NCI-H226 (cell line): ENCODE results near the gene KRT35.

Experiments
- DNase-seq: peaks from one replicate; pipeline ENCODE4 v3.0.0-alpha.2; 2015

Gene KRT35

GRCh38 chr17:41511116-41511515, 30.2 kb upstream of the KRT35 start:
- no peak for DNase-seq

GRCh38 chr17:41510251-41511065, 29.5 kb upstream of the KRT35 start:
- DNase-seq: no peak

GRCh38 chr17:41507315-41507880, 26.4 kb upstream of the KRT35 start:
- DNase-seq: no peak

- DNase-seq: no peak
Observed at GRCh38 chr17:41505809-41506767, 25.1 kb upstream of the KRT35 start.

GRCh38 chr17:41505007-41505808, 24.3 kb upstream of the KRT35 start, which contains the start of gene KRT13:
Gene KRT13, minus strand, starts transcription at chr17:41505612. Its CDS starts 62 bp downstream, at chr17:41505550.
- DNase-seq: no peak

- DNase-seq: no peak
Observed at GRCh38 chr17:41504246-41504977, 23.5 kb upstream of the KRT35 start.

GRCh38 chr17:41503202-41503601, 22.3 kb upstream of the KRT35 start:
- DNase-seq: no peak

- peak; percentile 81 for DNase-seq
Observed at GRCh38 chr17:41500131-41500911, 19.4 kb upstream of the KRT35 start.

- DNase-seq: no peak
Observed at GRCh38 chr17:41499714-41500113, 18.8 kb upstream of the KRT35 start.

GRCh38 chr17:41498276-41498675, 17.3 kb upstream of the KRT35 start:
- no peak for DNase-seq

GRCh38 chr17:41496803-41497484, 16.0 kb upstream of the KRT35 start:
- peak; percentile 86 for DNase-seq

- DNase-seq: no peak
Observed at GRCh38 chr17:41494524-41494923, 13.6 kb upstream of the KRT35 start.

GRCh38 chr17:41492771-41493170, 11.8 kb upstream of the KRT35 start:
- DNase-seq: no peak

- DNase-seq: no peak
Observed at GRCh38 chr17:41492351-41492750, 11.4 kb upstream of the KRT35 start.

GRCh38 chr17:41491476-41491875, 10.5 kb upstream of the KRT35 start:
- DNase-seq: no peak

- no peak for DNase-seq
Observed at GRCh38 chr17:41490000-41490990, 9.3 kb upstream of the KRT35 start.

GRCh38 chr17:41489531-41489930, 8.6 kb upstream of the KRT35 start, which contains the start of gene KRT36:
Gene KRT36, minus strand, starts transcription at chr17:41489910. Its CDS starts 46 bp downstream, at chr17:41489864.
- no peak for DNase-seq

GRCh38 chr17:41486809-41487530, 6.0 kb upstream of the KRT35 start:
- no peak for DNase-seq
